Measurements from ENCODE around the gene NOMO2. TPM values are rescaled to one million over a fixed set of nuclear protein-coding genes. Genes with fewer than 3 reads are reported as not detected.
"Not testable (repeated sequence)": the region's sequence is repeated elsewhere in the genome, so short reads cannot be mapped to it uniquely, and the experiment has no call there.

The NOMO2 gene
- total RNA-seq, 2 donors from 2014 or later = 59.0 to 85.3 TPM

DNA sequence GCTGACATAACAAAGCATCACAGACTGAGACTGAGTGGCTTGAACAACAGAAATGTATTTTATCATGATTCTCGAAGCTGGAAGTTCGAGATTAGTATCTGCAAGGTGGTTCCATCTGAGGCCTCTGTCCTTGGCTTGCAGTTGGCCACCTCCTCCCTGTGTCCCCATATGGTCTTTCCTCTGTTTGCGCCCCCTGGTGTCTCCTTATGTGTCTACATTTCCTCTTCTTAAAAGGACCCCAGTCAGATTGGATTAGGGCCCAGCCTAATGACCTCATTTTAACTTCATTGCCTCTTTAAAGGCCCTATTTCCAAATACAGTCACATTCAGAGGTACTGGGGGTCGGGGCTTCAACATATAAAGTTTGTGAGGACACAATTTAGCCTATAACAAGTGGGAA is 30.0 kb upstream of the NOMO2 start:
- DNase-seq (ENCODE audit: low spot score); H3K27ac ChIP-seq; H3K9me3 ChIP-seq; H3K36me3 ChIP-seq; H3K4me3 ChIP-seq; H3K4me1 ChIP-seq (replicated peaks); H3K27me3 ChIP-seq (replicated peaks; ENCODE audit: insufficient read depth); intact Hi-C loops (cut with DNase I): not testable (repeated sequence)
- WGBS = 58% methylated on average over 4 of the region's 4 CpGs

- H3K4me3 ChIP-seq; H3K27me3 ChIP-seq (replicated peaks; ENCODE audit: insufficient read depth); H3K9me3 ChIP-seq; DNase-seq (ENCODE audit: low spot score); H3K36me3 ChIP-seq; intact Hi-C loops (cut with DNase I); H3K27ac ChIP-seq; H3K4me1 ChIP-seq (replicated peaks): not testable (repeated sequence)
Measured at GRCh38 chr16:18591441-18591840, 29.5 kb upstream of the NOMO2 start.

DNA sequence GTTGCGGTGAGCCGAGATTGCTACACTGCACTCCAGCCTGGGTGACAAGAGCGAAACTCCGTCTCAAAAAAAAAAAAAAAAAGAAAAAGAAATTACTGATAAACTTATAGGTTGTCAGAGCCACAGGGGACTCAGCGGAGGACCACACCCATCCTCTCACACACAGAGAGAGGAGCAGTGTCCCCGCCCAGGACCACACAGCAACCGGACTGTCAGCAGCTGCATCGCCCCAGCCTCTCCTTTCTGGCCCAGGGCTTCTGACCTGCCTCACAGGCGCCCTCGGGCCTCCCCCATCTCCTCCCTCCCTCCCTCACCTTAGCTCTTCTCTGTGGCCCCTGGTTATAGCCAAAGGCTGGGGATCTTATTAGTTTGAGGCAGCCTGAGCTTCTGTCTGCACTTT is 27.9 kb upstream of the NOMO2 start:
- DNase-seq (ENCODE audit: low spot score); H3K4me3 ChIP-seq; H3K27ac ChIP-seq; H3K27me3 ChIP-seq (replicated peaks; ENCODE audit: insufficient read depth); H3K36me3 ChIP-seq; H3K4me1 ChIP-seq (replicated peaks); H3K9me3 ChIP-seq; intact Hi-C loops (cut with DNase I): not testable (repeated sequence)
- WGBS = 71% methylated on average over 10 of the region's 10 CpGs

GRCh38 chr16:18586560-18587540 is 25.0 kb upstream of the NOMO2 start:
- 81% methylated on average over 2 of the region's 5 CpGs for WGBS
- H3K27ac ChIP-seq; H3K27me3 ChIP-seq (replicated peaks; ENCODE audit: insufficient read depth); H3K4me1 ChIP-seq (replicated peaks); DNase-seq (ENCODE audit: low spot score); intact Hi-C loops (cut with DNase I); H3K4me3 ChIP-seq; H3K9me3 ChIP-seq; H3K36me3 ChIP-seq: not testable (repeated sequence)

GRCh38 chr16:18585789-18586188 is 23.9 kb upstream of the NOMO2 start:
- H3K27ac ChIP-seq; H3K27me3 ChIP-seq (replicated peaks; ENCODE audit: insufficient read depth); DNase-seq (ENCODE audit: low spot score); intact Hi-C loops (cut with DNase I); H3K4me3 ChIP-seq; H3K36me3 ChIP-seq; H3K9me3 ChIP-seq; H3K4me1 ChIP-seq (replicated peaks): not testable (repeated sequence)
- 90% methylated on average over 10 of the region's 10 CpGs for WGBS

DNA sequence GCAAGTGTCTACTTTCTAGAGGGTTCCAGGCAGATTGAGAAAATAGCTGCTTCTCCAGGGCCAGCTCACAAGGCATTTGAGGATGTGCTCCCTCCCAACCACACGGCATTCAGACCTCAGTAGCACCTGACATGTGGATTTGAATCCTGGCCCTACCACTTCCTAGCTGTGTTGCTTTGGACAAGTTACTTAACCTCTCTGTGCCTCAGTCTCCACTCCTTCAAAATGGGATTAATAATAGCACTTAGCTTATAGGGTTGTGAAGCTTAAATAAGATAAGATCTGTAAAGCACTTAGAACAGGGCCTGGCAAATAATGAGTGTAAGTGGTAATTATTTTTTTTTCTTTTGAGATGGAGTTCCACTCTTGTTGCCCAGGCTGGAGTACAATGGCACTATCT is 21.0 kb upstream of the NOMO2 start:
- Histone ChIP-seq H3K4me1 (replicated peaks) (no peaks in the 10 kb centered on the region), H3K4me3 (no peak overlapping the region), H3K27ac (no peak overlapping the region), H3K36me3 (no peaks in the 10 kb centered on the region), H3K9me3 (no peaks in the 10 kb centered on the region), H3K27me3 (replicated peaks; ENCODE audit: insufficient read depth) (no peaks in the 10 kb centered on the region)
- TF ChIP-seq POLR2AphosphoS5 (IDR thresholded peaks at IDR 0.05) (no peak), POLR2A (IDR thresholded peaks at IDR 0.05) (no peak)
- TF ChIP-seq, protein P1, sequence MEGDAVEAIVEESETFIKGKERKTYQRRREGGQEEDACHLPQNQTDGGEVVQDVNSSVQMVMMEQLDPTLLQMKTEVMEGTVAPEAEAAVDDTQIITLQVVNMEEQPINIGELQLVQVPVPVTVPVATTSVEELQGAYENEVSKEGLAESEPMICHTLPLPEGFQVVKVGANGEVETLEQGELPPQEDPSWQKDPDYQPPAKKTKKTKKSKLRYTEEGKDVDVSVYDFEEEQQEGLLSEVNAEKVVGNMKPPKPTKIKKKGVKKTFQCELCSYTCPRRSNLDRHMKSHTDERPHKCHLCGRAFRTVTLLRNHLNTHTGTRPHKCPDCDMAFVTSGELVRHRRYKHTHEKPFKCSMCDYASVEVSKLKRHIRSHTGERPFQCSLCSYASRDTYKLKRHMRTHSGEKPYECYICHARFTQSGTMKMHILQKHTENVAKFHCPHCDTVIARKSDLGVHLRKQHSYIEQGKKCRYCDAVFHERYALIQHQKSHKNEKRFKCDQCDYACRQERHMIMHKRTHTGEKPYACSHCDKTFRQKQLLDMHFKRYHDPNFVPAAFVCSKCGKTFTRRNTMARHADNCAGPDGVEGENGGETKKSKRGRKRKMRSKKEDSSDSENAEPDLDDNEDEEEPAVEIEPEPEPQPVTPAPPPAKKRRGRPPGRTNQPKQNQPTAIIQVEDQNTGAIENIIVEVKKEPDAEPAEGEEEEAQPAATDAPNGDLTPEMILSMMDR (IDR thresholded peaks at IDR 0.05) = no peak
- WGBS = 86% methylated on average over 1 of the region's 1 CpG
- intact Hi-C loops (cut with DNase I) = no loop called here
- DNase-seq (ENCODE audit: low spot score) = no peak

DNA sequence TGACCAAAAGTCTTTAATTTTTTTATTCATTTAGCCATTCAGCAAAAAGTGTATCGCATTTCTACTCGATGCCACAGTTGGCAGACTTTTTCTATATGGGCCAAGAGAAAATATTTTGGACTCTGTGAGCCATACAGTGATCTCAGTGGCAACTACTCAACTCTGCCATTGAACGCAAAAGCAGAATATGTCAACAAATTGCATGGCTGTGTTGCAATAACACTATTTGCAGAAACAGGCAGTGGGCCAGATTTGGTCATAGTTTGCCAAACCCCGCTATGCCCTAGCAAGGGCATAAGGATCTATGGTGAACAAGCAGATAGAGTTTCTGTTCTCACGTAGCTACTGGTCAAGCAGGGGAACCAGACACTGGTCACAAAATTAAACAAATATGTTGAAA is 18.5 kb upstream of the NOMO2 start:
- H3K27ac ChIP-seq; H3K4me3 ChIP-seq; H3K36me3 ChIP-seq; H3K27me3 ChIP-seq (replicated peaks; ENCODE audit: insufficient read depth); H3K4me1 ChIP-seq (replicated peaks); H3K9me3 ChIP-seq; intact Hi-C loops (cut with DNase I); DNase-seq (ENCODE audit: low spot score): not testable (repeated sequence)
- 66% methylated on average over 3 of the region's 5 CpGs for WGBS

DNA sequence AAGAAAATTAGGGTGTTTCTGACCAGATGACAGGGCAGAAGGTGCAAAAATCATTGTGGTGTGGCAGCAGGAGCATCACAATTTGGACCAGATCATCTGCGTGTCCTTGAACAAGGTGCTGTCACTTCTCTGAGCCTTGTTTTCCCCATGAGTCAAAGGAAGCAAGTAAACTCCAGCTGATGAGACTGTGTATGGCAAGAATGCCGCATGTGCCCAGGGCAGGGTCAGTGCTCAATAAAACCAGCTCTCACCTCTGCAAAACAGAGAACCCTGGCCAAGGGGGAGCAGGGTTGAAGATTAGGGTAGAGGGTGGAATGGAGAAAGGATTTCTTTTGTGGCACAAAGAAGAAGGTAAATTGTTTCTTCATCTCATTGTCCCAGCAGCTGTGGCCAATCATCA is 17.4 kb upstream of the NOMO2 start:
- H3K4me3 ChIP-seq; H3K4me1 ChIP-seq (replicated peaks); DNase-seq (ENCODE audit: low spot score); H3K36me3 ChIP-seq; H3K27me3 ChIP-seq (replicated peaks; ENCODE audit: insufficient read depth); H3K27ac ChIP-seq; H3K9me3 ChIP-seq; intact Hi-C loops (cut with DNase I): not testable (repeated sequence)
- WGBS = 88% methylated on average over 2 of the region's 2 CpGs

DNA sequence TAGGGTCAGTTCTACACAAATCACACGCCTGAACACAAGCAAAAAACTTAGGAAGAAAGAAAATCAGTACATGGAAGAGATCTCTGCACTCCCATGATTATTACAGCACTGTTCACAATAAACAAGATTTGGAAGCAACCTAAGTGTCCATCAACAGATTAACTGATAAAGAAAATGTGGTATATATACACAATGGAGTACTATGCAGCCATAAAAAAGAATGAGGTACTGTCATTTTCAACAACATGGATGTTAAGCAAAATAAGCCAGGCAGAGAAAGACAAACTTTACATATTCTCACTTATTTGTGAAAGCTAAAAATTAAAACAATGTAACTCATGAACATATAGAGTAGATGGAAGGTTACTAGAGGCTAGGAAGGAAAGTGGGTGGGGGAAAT is 16.0 kb upstream of the NOMO2 start:
- H3K27ac ChIP-seq; H3K4me1 ChIP-seq (replicated peaks); H3K36me3 ChIP-seq; H3K9me3 ChIP-seq; H3K27me3 ChIP-seq (replicated peaks; ENCODE audit: insufficient read depth); intact Hi-C loops (cut with DNase I); H3K4me3 ChIP-seq; DNase-seq (ENCODE audit: low spot score): not testable (repeated sequence)
- 96% methylated on average over 1 of the region's 1 CpG for WGBS

DNA sequence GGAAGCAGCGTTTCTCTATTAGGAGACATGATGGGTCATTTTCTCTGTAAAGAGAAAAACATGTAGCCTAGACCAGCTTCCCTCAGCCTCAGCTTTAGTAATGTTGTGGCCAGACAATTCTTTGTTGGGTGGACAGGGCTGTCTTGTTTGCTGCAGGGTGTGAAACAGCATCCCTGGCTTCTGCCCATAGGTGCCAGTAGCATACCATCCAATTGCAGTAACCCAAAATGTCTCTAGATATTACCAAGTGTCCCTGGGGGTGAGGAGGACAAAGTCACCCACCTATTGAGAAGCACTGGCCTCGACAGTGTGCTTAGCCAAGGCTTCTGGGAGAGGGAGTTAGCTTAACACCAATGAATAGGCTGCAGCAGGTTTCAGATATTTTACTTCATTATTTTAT is 14.0 kb upstream of the NOMO2 start:
- H3K27me3 ChIP-seq (replicated peaks; ENCODE audit: insufficient read depth); H3K9me3 ChIP-seq; H3K27ac ChIP-seq; intact Hi-C loops (cut with DNase I); H3K4me1 ChIP-seq (replicated peaks); H3K4me3 ChIP-seq; DNase-seq (ENCODE audit: low spot score); H3K36me3 ChIP-seq: not testable (repeated sequence)
- 59% methylated on average over 1 of the region's 2 CpGs for WGBS

GRCh38 chr16:18575298-18575917 is 13.5 kb upstream of the NOMO2 start:
- H3K27me3 ChIP-seq (replicated peaks; ENCODE audit: insufficient read depth); H3K4me3 ChIP-seq; H3K27ac ChIP-seq; intact Hi-C loops (cut with DNase I); H3K9me3 ChIP-seq; H3K4me1 ChIP-seq (replicated peaks); DNase-seq (ENCODE audit: low spot score); H3K36me3 ChIP-seq: not testable (repeated sequence)
- 75% methylated on average over 10 of the region's 13 CpGs for WGBS
